Hepatocyte (in vitro differentiated cells): ENCODE results near the gene OR2S2. TPM values are rescaled to one million over a fixed set of nuclear protein-coding genes. Genes with fewer than 3 reads are reported as not detected.

ENCODE experiments used
- DNase-seq: peaks from one replicate; pipeline ENCODE4 v3.0.0-alpha.2; 2016; ENCODE audit warnings: low spot score
- H2AFZ ChIP-seq: fragments of 200-600 bp; sonication (generic); 2 replicates; pipeline ENCODE4 v1.6.0; 2016; ENCODE audit warnings: antibody characterized with exemption, mild to moderate bottlenecking
- H3K27ac ChIP-seq: fragments of 200-600 bp; sonication (generic); 2 replicates; pipeline ENCODE4 v1.5.1; 2016; ENCODE audit warnings: mild to moderate bottlenecking
- H3K27me3 ChIP-seq: fragments of 200-600 bp; sonication (generic); 2 replicates; pipeline ENCODE4 v1.6.1; 2016
- H3K36me3 ChIP-seq: fragments of 200-600 bp; sonication (generic); replicated peaks from 2 replicates; pipeline ENCODE4 v1.5.1; 2016; ENCODE audit warnings: low read depth; ENCODE audit not compliant: insufficient read depth
- H3K4me1 ChIP-seq: fragments of 200-600 bp; sonication (generic); 2 replicates; pipeline ENCODE4 v1.5.1; 2016; ENCODE audit warnings: mild to moderate bottlenecking, moderate library complexity; ENCODE audit not compliant: insufficient read depth
- H3K4me2 ChIP-seq: fragments of 200-600 bp; sonication (generic); 2 replicates; pipeline ENCODE4 v1.6.0; 2016
- H3K4me3 ChIP-seq: fragments of 200-600 bp; sonication (generic); 2 replicates; pipeline ENCODE4 v1.5.1; 2016; ENCODE audit warnings: mild to moderate bottlenecking
- H3K79me2 ChIP-seq: fragments of 200-600 bp; sonication (generic); 2 replicates; pipeline ENCODE4 v1.6.0; 2017; ENCODE audit warnings: mild to moderate bottlenecking
- H3K9me2 ChIP-seq: fragments of 200-600 bp; sonication (generic); replicated peaks from 2 replicates; pipeline ENCODE4 v1.6.0; 2017; ENCODE audit warnings: mild to moderate bottlenecking; ENCODE audit not compliant: insufficient read depth
- H3K9me3 ChIP-seq: fragments of 200-600 bp; sonication (generic); 2 replicates; pipeline ENCODE4 v1.5.1; 2016; ENCODE audit warnings: low read depth, mild to moderate bottlenecking
- H4K20me1 ChIP-seq: fragments of 200-600 bp; sonication (generic); 2 replicates; pipeline ENCODE4 v1.6.0; 2016; ENCODE audit warnings: mild to moderate bottlenecking; ENCODE audit not compliant: insufficient read depth, poor library complexity, severe bottlenecking
- EZH2 ChIP-seq: fragments of 200-600 bp; sonication (generic); IDR thresholded peaks from 2 replicates; pipeline ENCODE4 v1.6.1; 2016; ENCODE audit warnings: antibody characterized with exemption, mild to moderate bottlenecking, borderline replicate concordance
- EZH2phosphoT487 ChIP-seq: fragments of 200-600 bp; sonication (generic); IDR thresholded peaks from one replicate; pipeline ENCODE4 v1.6.1; 2018; ENCODE audit warnings: antibody characterized with exemption, mild to moderate bottlenecking, low read depth, moderate library complexity; ENCODE audit not compliant: unreplicated experiment, severe bottlenecking
- WGBS: methylation state at CpG from one replicate; pipeline ENCODE4 v1.1.6; 2016; ENCODE audit warnings: low lambda C conversion rate; ENCODE audit errors: missing lambda C conversion rate; 5-methylcytosine and 5-hydroxymethylcytosine counted together
- polyA plus RNA-seq: library from polyadenylated mRNA; unstranded; fragments of >200 nt; fragmentation: Nextera tagmentation; extraction: Ambion mirVana; gene quantifications from 2 replicates; pipeline ENCODE4 v1.2.1, GENCODE V29; 2016
- total RNA-seq: library from RNA; depleted of rRNA; stranded (reverse); fragments of >200 nt; gene quantifications from 2 replicates; pipeline ENCODE4 v1.2.3, GENCODE V29; 2014
- TF ChIP-seq, protein P1 (sequence below): fragments of 200-600 bp; sonication (generic); IDR thresholded peaks from 2 replicates; pipeline ENCODE4 v1.5.1; 2016; ENCODE audit warnings: antibody characterized with exemption, mild to moderate bottlenecking; ENCODE audit not compliant: poor library complexity

The OR2S2 gene
- total and polyA plus RNA-seq, 2 experiments from 2014 or later: 0.27 TPM; not detected in 1

DNA sequence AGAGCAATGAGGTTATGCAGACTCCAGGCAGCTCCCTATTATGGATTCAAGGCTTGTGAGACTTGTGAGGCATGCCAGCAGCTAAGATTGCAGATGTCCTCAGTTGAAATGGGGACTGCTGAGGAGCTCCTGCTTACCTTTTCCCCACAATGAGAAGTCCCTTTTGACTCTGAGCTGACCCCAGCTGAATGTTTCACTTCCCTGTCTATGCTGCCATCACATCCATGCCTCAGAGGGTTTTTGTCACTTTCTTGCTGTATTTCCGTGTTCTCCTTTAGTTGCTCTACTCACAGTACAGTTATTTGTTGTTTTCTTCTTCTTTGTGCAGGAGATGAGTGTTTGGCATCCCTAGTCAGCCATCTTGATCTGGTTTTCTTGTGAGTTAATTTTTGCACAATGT lies 18.8 kb upstream of the OR2S2 start:
- H3K36me3 ChIP-seq: no peaks in the 10 kb centered on the region
- no peaks in the 10 kb centered on the region for H4K20me1 ChIP-seq
- TF ChIP-seq EZH2 (no peak), EZH2phosphoT487 (no peak)
- TF ChIP-seq, protein P1, sequence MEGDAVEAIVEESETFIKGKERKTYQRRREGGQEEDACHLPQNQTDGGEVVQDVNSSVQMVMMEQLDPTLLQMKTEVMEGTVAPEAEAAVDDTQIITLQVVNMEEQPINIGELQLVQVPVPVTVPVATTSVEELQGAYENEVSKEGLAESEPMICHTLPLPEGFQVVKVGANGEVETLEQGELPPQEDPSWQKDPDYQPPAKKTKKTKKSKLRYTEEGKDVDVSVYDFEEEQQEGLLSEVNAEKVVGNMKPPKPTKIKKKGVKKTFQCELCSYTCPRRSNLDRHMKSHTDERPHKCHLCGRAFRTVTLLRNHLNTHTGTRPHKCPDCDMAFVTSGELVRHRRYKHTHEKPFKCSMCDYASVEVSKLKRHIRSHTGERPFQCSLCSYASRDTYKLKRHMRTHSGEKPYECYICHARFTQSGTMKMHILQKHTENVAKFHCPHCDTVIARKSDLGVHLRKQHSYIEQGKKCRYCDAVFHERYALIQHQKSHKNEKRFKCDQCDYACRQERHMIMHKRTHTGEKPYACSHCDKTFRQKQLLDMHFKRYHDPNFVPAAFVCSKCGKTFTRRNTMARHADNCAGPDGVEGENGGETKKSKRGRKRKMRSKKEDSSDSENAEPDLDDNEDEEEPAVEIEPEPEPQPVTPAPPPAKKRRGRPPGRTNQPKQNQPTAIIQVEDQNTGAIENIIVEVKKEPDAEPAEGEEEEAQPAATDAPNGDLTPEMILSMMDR: no peak
- H3K4me1 ChIP-seq: no peaks in the 10 kb centered on the region
- 100% methylated on average over 1 of the region's 1 CpG for WGBS
- no peaks in the 10 kb centered on the region for H3K9me2 ChIP-seq
- DNase-seq: no peak
- no peak overlapping the region for H3K4me2 ChIP-seq
- H2AFZ ChIP-seq: no peak overlapping the region
- H3K27ac ChIP-seq: no peak overlapping the region
- peaks cover 35% of the 10 kb centered on the region for H3K27me3 ChIP-seq
- no peak overlapping the region for H3K4me3 ChIP-seq
- H3K79me2 ChIP-seq: no peaks in the 10 kb centered on the region
- peaks cover 7% of the 10 kb centered on the region for H3K9me3 ChIP-seq

DNA sequence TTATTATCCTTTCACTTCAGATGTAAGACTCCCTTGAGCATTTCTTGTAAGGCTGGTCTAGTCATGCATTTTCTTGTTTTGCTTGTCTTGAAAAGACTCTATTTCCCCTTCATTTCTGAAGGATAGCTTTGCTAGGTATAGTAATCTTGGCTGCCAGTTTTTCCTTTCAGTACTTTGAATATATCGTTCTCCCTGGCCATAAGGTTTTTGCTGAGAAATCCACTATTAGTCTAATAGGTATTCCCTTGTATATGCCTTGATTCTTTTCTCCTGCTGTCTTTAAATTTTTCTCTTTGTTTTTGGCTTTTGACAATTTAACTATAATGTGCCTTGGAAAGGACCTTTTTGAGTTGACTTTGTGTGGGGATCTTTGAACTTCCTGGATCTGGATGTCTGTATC lies 16.8 kb upstream of the OR2S2 start:
- WGBS: 100% methylated on average over 1 of the region's 1 CpG
- no peak overlapping the region for H3K4me3 ChIP-seq
- H3K27me3 ChIP-seq: peaks cover 30% of the 10 kb centered on the region
- no peaks in the 10 kb centered on the region for H3K4me1 ChIP-seq
- H4K20me1 ChIP-seq: no peaks in the 10 kb centered on the region
- H3K9me3 ChIP-seq: peaks cover 7% of the 10 kb centered on the region
- no peaks in the 10 kb centered on the region for H3K36me3 ChIP-seq
- H3K79me2 ChIP-seq: no peaks in the 10 kb centered on the region
- no peak for DNase-seq
- no peak overlapping the region for H3K4me2 ChIP-seq
- no peak overlapping the region for H3K27ac ChIP-seq
- TF ChIP-seq EZH2phosphoT487: no peak
- no peak for TF ChIP-seq EZH2
- TF ChIP-seq, protein P1: no peak
- H2AFZ ChIP-seq: no peak overlapping the region
- no peaks in the 10 kb centered on the region for H3K9me2 ChIP-seq

GRCh38 chr9:35972093-35972492 lies 14.1 kb upstream of the OR2S2 start:
- peak overlapping the region; percentile 68 for H3K4me2 ChIP-seq
- no peaks in the 10 kb centered on the region for H3K79me2 ChIP-seq
- no peaks in the 10 kb centered on the region for H3K4me1 ChIP-seq
- no peaks in the 10 kb centered on the region for H3K36me3 ChIP-seq
- no peak for DNase-seq
- TF ChIP-seq, protein P1: no peak
- peak; percentile 49 for TF ChIP-seq EZH2
- H3K27me3 ChIP-seq: peaks cover 46% of the 10 kb centered on the region
- no peaks in the 10 kb centered on the region for H3K9me2 ChIP-seq
- no peak overlapping the region for H3K4me3 ChIP-seq
- WGBS: 31% methylated on average over 16 of the region's 35 CpGs
- H3K27ac ChIP-seq: no peak overlapping the region
- H2AFZ ChIP-seq: peak overlapping the region; percentile 49
- peaks cover 7% of the 10 kb centered on the region for H3K9me3 ChIP-seq
- no peaks in the 10 kb centered on the region for H4K20me1 ChIP-seq

DNA sequence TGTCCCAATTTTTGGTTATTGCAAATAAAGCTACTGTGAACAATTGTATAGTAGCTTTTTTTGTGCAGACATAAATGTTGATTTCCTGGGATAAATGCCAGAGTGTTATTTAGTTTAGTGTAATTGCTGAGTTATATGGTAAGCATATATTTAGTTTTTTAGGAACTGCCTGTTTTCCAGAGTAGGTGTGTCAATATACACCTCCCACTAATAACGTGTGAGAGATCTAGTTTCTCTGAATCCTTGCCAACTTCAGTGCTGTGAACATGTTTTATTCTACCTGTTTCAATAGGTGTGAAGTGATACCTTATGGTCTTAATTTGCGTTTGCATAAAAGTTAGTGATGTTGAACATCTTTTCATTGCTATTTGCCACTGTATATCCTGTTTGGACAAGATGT lies 9.1 kb upstream of the OR2S2 start:
- no peaks in the 10 kb centered on the region for H4K20me1 ChIP-seq
- no peaks in the 10 kb centered on the region for H3K9me2 ChIP-seq
- TF ChIP-seq, protein P1: no peak
- TF ChIP-seq EZH2 (no peak), EZH2phosphoT487 (no peak)
- no peak overlapping the region for H3K4me2 ChIP-seq
- no peaks in the 10 kb centered on the region for H3K36me3 ChIP-seq
- H3K27ac ChIP-seq: no peak overlapping the region
- peaks cover 39% of the 10 kb centered on the region for H3K27me3 ChIP-seq
- no peak overlapping the region for H3K4me3 ChIP-seq
- WGBS: 72% methylated on average over 2 of the region's 2 CpGs
- DNase-seq: no peak
- no peaks in the 10 kb centered on the region for H3K9me3 ChIP-seq
- no peaks in the 10 kb centered on the region for H3K79me2 ChIP-seq
- H3K4me1 ChIP-seq: no peaks in the 10 kb centered on the region
- H2AFZ ChIP-seq: no peak overlapping the region
